AG08395 (cell line): ENCODE data around the gene FBRSL1.
"Not testable (repeated sequence)": the region's sequence is repeated elsewhere in the genome, so short reads cannot be mapped to it uniquely, and the experiment has no call there.

Experiments used
- DNase-seq: peaks from one replicate; pipeline ENCODE4 v3.0.0; 2012; ENCODE audit warnings: mixed read lengths, low spot score

The FBRSL1 gene

GRCh38 chr12:132471011-132471857 is 18.7 kb upstream of the FBRSL1 start:
- no peak for DNase-seq

GRCh38 chr12:132471858-132472255 is 18.1 kb upstream of the FBRSL1 start:
- DNase-seq = no peak

- DNase-seq = no peak
Measured at GRCh38 chr12:132472386-132472785, 17.6 kb upstream of the FBRSL1 start.

- DNase-seq = no peak
Measured at GRCh38 chr12:132474237-132474741, 15.7 kb upstream of the FBRSL1 start.

GRCh38 chr12:132474799-132475303 is 15.1 kb upstream of the FBRSL1 start:
- DNase-seq = not testable (repeated sequence)

- no peak for DNase-seq
Measured at GRCh38 chr12:132475304-132476037, 14.5 kb upstream of the FBRSL1 start.

GRCh38 chr12:132476038-132476414 is 13.9 kb upstream of the FBRSL1 start:
- DNase-seq = no peak

- no peak for DNase-seq
Measured at GRCh38 chr12:132476421-132476820, 13.5 kb upstream of the FBRSL1 start.

GRCh38 chr12:132477017-132477702 is 12.8 kb upstream of the FBRSL1 start:
- DNase-seq = no peak

- no peak for DNase-seq
Measured at GRCh38 chr12:132477703-132478432, 12.1 kb upstream of the FBRSL1 start.

GRCh38 chr12:132478433-132478803 is 11.5 kb upstream of the FBRSL1 start:
- DNase-seq = no peak

- no peak for DNase-seq
Measured at GRCh38 chr12:132478845-132479244, 11.1 kb upstream of the FBRSL1 start.

- DNase-seq = no peak
Measured at GRCh38 chr12:132479291-132479690, 10.7 kb upstream of the FBRSL1 start.

GRCh38 chr12:132479938-132480622 is 9.9 kb upstream of the FBRSL1 start:
- no peak for DNase-seq

GRCh38 chr12:132480623-132481132 is 9.3 kb upstream of the FBRSL1 start:
- no peak for DNase-seq

- DNase-seq = no peak
Measured at GRCh38 chr12:132481345-132481744, 8.6 kb upstream of the FBRSL1 start.

- no peak for DNase-seq
Measured at GRCh38 chr12:132481771-132482745, 7.9 kb upstream of the FBRSL1 start.

- no peak for DNase-seq
Measured at GRCh38 chr12:132482771-132483170, 7.2 kb upstream of the FBRSL1 start.

- no peak for DNase-seq
Measured at GRCh38 chr12:132483208-132483607, 6.7 kb upstream of the FBRSL1 start.

GRCh38 chr12:132483612-132484011 is 6.3 kb upstream of the FBRSL1 start:
- no peak for DNase-seq
